HG02981 (cell line): ENCODE results near the gene C2orf92.

ENCODE experiments used
- ATAC-seq: cut with Tn5 transposase; IDR thresholded peaks from one replicate; pipeline ENCODE4 v1.9.1; 2021; ENCODE audit warnings: mild to moderate bottlenecking, moderate library complexity; ENCODE audit not compliant: unreplicated experiment

C2orf92 gene

DNA sequence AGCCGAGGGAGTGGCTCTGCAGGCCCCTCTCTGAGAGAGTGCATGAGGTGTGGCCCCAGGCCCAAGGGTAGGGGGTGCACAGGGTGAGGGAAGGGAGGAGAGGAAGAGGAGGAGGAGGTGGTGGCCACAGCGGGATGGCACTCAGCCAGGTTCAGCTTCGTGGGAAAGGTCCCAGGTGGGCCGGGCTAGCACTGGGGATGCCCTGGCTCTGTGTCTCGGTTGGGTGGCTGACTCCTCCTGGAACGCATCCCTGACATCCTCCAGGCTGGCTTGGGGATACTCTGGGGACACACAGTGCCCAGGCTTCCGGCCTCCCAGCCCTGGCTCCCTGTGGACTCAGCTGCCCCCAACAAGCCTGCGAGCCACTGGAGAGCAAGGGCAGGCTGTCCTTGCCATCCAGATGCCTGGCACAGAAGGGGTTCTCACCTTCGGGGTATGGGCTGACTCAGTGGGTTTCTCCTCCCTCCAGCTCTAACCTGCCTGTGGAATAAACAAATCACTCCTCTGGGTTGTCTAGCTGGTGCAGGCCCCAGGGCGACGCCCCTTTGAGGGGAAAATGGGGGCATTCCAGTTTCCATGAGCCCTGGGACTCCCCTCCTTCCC lies 43.3 kb downstream of the C2orf92 start:
- no peak for ATAC-seq

GRCh38 chr2:97713296-97714083 lies 44.0 kb downstream of the C2orf92 start, which contains the start of gene ZAP70:
TSS of gene ZAP70 (plus strand) at chr2:97713576. CDS start at chr2:97724037, 10,461 bp downstream.
- no peak for ATAC-seq

DNA sequence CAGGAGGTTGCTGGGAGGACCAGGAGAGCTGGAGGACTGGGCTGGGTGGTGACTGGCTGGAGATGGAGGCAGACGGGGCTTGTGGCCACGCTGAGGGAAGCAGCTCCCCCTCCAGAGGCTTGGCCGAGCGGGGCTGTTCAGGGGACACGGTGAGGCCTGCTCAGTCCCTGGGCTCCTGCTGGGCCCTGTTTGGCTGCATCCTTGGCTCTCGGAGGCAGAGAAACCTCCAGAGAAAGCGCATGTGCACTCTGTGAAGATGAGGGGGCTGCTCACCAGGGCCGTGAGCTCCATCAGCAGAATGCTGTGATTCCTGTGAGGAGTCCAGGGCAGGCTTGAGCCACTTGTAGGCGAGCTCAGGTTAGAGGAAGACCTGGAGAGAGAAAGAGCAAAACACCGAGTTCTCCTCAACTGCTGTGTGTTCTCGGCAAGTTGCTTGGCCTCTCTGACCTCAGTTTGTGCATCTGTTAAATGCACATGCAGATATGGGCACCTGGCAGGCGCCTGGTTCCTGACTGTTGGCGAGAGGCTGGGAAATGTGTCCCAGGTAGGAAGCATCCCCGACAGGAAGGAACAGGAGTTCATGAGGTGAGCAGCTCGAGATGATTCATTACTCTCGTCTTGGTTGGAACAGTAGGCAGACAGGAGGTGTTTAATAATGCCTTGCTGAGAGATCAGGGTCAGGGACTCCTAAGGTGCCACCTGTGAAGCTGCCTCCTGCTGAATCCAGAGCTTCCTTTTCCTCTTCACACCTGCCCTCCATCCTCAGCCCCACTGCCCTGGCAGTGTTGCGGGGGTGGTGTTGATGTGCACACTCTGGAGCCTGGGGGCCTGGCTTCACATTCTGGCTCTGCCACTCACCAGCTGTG lies 44.8 kb downstream of the C2orf92 start:
- no peak for ATAC-seq

- no peak for ATAC-seq
These were observed 45.6 kb downstream of the C2orf92 start for GRCh38 chr2:97714950-97715652.

DNA sequence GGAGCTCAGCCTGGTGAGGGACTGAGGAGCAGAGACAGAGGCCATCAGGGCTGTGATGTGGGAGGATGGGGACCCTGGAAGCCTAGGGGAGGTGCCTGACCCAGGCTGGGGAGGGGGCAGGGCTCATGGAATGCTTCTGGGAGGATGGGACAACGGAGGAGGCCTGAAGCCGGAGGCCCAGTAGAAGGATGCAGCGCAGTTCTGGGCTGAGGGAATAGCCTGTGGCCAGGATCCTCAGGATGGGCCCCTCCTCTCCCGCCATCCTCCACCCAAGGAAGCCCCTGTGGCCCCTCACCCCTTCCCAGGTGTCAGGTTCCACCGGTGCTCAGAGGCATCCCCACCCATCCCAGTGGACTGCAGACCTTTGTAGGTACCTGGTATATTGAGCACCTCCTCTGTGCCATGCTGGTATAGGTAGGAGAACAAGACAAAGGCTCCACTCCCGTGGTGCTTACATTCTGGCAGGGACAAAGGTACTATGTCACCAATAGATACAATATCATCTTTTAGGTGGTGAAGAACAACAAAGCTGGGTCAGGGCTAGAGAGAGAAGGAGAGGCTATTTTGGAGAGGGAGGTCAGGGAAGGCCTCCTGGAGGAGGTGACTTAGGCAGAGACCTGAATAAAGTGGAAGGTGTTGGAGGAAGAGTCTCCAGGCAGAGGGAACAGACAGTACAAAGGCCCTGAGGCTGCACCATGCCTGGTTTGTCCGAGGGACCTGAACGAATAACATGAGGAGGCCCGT lies 46.6 kb downstream of the C2orf92 start:
- ATAC-seq: no peak

- no peak for ATAC-seq
These were observed 47.4 kb downstream of the C2orf92 start for GRCh38 chr2:97716695-97717612.

- ATAC-seq: no peak
These were observed 48.1 kb downstream of the C2orf92 start for GRCh38 chr2:97717613-97717995.

- ATAC-seq: no peak
These were observed 48.8 kb downstream of the C2orf92 start for GRCh38 chr2:97718051-97718882.

DNA sequence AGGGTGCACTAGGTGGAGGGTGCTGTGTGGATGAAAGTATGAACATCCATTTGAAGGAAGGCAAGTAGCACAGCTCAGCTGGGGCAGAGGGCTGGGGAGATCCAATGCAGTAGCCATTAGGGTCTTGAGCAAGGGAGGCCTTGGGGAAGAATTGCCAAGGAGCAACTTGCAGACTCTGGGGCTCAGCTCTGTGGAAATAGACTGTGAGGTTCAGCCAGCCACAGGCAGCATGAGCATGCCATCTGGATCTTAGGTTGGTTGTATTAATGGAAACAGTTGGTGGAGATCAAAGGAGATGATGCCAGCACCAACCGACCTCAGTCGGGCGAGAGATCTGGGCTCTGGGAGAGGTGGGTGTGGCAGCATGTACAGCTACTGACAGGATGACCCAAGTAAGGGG lies 49.4 kb downstream of the C2orf92 start:
- ATAC-seq: no peak

DNA sequence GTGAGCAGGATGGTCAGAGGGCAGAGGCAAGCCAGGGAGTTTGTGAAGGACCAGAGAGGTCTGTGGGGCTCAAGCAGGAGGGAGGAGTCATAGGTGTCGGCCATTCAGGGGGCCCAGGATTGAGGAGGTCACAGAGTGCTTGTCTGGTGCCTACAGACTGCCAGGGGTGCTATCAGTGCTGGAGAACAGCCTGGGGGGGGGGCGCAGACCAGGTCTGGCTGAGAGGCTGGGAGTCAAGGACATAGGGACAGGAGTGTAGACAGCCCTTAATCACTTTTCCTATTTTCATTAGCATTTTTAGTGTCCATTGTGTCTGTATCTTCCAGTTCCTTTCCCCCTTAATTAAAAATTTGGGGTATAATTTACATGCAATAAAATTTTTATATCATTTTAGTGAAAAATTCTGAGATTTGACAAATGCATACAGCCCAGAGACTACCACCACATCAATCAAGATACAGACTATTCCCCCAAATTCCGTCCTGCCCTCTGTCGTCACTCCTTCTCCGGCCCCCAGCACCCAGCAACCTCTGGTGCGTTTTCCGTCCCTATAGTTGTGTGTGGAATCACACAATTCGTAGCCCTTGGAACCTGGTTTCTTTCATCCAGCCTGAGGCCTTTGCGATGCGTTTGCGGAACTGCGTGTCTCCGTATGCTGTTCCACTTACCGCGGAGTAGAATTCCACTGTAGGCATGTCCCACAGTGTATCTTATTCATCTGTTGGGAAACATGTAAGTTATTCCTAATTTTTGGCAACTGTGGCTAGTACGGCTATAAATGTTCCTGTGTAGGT lies 50.0 kb downstream of the C2orf92 start:
- no peak for ATAC-seq

DNA sequence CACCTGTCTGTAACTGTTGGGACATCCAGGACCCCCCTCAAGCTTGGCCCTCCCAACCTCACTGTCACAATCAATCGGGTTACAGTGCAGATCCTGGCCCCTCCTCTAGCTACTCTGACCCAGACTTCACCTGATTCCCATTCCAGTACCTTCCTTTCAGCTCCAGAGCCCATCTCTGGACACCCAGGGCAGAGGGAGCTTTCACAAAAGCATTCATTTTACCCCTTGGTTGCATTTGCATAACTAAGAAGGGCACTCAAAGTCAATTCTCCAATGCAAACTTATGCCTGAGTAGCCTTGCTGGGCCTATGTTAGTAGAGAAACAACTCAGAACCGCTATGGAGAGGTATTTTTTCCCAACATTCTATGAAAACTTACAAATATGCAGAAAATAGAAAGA lies 51.2 kb downstream of the C2orf92 start:
- no peak for ATAC-seq

DNA sequence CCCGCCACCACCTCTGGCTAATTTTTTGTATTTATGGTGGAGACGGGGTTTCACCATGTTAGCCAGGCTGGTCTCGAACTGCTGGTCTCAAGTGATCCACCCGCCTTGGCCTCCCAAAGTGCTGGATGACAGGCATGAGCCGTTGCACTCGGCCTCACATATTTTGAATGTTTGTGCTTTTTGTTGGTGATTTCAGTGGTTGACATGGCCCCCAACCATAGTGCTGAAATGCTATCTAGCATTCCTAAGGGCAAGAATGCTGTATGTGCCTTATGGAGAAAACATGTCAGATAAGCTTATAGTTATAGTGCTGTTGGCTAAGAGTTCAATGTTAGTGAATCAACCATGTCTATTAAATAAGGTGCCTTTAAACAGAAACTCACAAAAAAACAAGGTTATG lies 52.7 kb downstream of the C2orf92 start:
- no peak for ATAC-seq

DNA sequence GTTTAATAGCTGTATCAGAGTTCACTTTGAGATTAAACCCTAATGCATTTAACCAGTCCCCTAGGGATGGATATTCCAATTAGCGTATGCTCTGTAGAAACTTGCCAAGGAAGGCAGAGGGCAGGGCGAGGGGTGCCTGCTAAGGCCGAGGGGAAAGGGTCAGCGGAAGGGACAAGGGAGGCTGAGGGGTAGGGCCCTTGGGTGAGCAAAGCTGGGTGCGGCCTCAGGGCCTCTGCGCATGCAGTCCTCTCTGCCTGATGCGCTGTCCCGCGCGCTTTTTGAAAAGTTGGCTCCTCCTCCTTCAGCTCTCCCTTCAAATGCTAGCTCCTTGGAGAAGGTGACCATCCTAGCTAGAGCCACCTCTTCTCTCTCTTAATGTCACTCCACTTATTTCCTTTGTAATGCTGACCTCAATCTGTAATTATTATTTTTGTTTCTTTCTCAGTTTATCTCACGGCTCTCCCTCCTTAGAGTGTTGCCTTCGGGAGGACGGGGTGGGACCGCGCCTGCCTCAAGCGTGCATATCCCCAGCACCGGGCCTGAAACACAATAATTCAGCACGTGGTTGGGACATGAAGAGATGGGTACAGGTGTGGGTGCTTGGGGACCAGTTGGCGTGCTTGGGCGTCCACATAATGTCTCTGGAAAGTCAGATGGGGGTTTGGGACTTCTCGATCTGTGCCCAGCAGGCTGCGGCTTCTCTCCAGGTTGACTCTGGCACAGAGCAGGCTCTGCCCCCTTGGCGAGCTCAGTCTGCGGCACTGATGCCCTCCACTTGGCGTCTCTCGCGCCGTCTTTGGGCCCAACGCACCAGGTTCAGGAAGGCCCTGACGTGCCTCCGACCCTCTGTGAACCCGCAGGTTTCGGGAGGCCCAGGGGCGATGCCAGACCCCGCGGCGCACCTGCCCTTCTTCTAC lies 53.9 kb downstream of the C2orf92 start:
- ATAC-seq: no peak

DNA sequence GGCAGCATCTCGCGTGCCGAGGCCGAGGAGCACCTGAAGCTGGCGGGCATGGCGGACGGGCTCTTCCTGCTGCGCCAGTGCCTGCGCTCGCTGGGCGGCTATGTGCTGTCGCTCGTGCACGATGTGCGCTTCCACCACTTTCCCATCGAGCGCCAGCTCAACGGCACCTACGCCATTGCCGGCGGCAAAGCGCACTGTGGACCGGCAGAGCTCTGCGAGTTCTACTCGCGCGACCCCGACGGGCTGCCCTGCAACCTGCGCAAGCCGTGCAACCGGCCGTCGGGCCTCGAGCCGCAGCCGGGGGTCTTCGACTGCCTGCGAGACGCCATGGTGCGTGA lies 54.5 kb downstream of the C2orf92 start:
- no peak for ATAC-seq

DNA sequence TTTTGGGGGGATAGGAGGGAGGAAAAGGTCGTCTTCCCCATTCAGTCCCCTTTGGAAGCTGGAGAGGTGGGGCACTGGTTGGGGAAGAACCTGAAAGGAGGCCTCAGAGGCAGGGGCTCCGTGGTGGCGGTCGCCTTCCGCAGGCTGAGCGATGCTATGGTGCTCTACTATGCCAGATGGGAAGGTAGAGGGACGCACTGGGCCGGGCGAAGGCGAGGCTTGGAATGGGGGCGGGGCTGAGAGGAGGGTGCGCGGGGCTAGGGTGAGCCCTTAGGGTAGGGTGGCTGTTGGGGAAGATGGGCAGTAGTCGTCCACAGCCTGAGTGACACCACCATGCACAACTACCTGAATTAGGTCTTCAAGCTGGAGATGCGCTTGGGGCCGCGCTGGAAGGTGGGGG lies 55.0 kb downstream of the C2orf92 start:
- no peak for ATAC-seq

GRCh38 chr2:97724946-97725688 lies 55.6 kb downstream of the C2orf92 start:
- no peak for ATAC-seq
